ENCODE results near the gene FXR2. TPM values are rescaled to one million over a fixed set of nuclear protein-coding genes. Genes with fewer than 3 reads are reported as not detected.
"Not testable (repeated sequence)": the region's sequence is repeated elsewhere in the genome, so short reads cannot be mapped to it uniquely, and the experiment has no call there.

FXR2 gene
- total RNA-seq, 1 donor from 2014 or later: 44.2 TPM

DNA sequence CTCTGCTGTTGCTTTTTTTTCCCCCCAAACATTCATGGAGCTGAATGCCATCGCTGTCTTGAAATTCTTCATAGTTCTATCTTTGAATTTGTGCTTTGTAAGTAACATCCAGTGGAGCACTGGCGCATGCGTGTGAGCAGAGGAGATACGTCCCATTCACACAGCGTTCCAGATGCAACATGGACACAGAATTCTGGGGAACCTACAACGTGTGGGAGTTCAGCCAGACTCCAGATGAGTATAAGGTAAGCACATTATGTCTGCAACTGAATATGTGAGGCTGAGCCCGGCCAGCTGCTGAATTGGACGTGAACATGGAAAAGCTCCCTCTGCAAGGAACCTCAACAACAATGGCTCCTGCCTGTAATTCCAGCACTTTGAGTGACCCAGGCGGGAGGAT lies 31.8 kb upstream of the FXR2 start:
- Mint-ChIP-seq H3K4me3 (no peak overlapping the region), H3K36me3 (no peaks in the 10 kb centered on the region), H3K4me1 (ENCODE audit: unreplicated experiment) (peaks cover 9% of the 10 kb centered on the region), H3K27ac (no peak overlapping the region), H3K27me3 (peaks cover 29% of the 10 kb centered on the region), H3K9me3 (no peaks in the 10 kb centered on the region)
- TF ChIP-seq, protein P1, sequence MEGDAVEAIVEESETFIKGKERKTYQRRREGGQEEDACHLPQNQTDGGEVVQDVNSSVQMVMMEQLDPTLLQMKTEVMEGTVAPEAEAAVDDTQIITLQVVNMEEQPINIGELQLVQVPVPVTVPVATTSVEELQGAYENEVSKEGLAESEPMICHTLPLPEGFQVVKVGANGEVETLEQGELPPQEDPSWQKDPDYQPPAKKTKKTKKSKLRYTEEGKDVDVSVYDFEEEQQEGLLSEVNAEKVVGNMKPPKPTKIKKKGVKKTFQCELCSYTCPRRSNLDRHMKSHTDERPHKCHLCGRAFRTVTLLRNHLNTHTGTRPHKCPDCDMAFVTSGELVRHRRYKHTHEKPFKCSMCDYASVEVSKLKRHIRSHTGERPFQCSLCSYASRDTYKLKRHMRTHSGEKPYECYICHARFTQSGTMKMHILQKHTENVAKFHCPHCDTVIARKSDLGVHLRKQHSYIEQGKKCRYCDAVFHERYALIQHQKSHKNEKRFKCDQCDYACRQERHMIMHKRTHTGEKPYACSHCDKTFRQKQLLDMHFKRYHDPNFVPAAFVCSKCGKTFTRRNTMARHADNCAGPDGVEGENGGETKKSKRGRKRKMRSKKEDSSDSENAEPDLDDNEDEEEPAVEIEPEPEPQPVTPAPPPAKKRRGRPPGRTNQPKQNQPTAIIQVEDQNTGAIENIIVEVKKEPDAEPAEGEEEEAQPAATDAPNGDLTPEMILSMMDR (conservative IDR thresholded peaks at IDR 0.05): no peak
- no peak for DNase-seq (ENCODE audit: extremely low spot score, unreplicated experiment)

DNA sequence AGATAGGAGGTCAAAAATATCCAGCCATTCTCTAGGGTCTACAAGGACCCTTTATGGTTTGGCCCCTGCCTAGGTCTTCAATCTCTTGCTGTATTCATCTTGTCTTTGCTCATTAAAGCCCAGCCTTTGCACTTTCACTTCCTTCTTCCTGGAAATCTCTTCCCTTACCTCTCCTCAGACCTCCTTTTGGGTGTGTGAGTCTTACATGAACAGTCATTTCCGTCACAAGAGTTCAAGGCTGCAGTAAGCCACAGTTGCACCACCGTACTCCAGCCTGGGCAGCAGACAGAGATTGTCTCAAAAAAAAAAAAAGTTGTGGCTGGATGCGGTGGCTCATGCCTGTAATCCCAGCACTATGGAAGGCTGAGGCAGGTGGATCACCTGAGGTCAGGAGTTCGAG lies 30.1 kb upstream of the FXR2 start:
- peaks cover 15% of the 10 kb centered on the region for H3K27me3 Mint-ChIP-seq
- TF ChIP-seq, protein P1 (conservative IDR thresholded peaks at IDR 0.05): no peak
- H3K36me3 Mint-ChIP-seq: no peaks in the 10 kb centered on the region
- no peak overlapping the region for H3K27ac Mint-ChIP-seq
- H3K9me3 Mint-ChIP-seq: no peaks in the 10 kb centered on the region
- peaks cover under 1% of the 10 kb centered on the region for H3K4me1 Mint-ChIP-seq (ENCODE audit: unreplicated experiment)
- H3K4me3 Mint-ChIP-seq: no peak overlapping the region
- DNase-seq (ENCODE audit: extremely low spot score, unreplicated experiment): no peak

DNA sequence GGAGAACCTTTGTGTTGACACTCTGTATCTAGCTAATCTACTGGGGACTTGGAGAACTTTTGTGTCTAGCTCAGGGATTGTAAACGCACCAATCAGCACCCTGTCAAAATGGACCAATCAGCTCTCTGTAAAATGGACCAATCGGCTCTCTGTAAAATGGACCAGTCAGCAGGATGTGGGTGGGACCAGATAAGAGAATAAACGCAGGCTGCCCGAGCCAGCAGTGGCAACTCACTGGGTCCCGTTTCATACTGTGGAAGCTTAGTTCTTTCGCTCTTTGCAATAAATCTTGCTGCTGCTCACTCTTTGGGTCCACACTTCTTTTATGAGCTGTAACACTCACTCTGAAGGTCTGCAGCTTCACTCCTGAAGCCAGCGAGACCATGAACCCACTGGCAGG lies 26.9 kb upstream of the FXR2 start:
- H3K9me3 Mint-ChIP-seq; H3K4me1 Mint-ChIP-seq (ENCODE audit: unreplicated experiment); DNase-seq (ENCODE audit: extremely low spot score, unreplicated experiment): not testable (repeated sequence)

DNA sequence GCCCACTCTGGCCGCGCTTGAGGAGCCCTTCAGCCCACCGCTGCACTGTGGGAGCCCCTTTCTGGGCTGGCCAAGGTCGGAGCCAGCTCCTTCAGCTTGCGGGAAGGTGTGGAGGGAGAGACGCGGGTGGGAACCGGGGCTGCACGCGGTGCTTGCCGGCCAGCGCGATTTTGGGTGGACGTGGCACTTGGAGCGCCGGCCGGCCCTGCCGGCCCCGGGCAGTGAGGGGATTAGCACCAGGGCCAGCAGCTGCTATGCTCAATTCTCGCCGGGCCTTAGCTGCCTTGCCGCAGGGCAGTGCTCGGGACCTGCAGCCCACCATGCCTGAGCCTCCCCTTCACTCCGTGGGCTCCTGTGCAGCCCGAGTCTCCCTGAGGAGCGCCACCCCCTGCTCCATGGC lies 26.1 kb upstream of the FXR2 start:
- no peak overlapping the region for H3K27ac Mint-ChIP-seq
- no peak for DNase-seq (ENCODE audit: extremely low spot score, unreplicated experiment)
- H3K27me3 Mint-ChIP-seq: peaks cover 9% of the 10 kb centered on the region
- no peak overlapping the region for H3K4me3 Mint-ChIP-seq
- peaks cover 3% of the 10 kb centered on the region for H3K4me1 Mint-ChIP-seq (ENCODE audit: unreplicated experiment)
- no peaks in the 10 kb centered on the region for H3K36me3 Mint-ChIP-seq
- H3K9me3 Mint-ChIP-seq: no peaks in the 10 kb centered on the region
- TF ChIP-seq, protein P1 (conservative IDR thresholded peaks at IDR 0.05): no peak

More for the DNA sequence above, 26.9 kb upstream of the FXR2 start:
- H3K27me3 Mint-ChIP-seq, H3K27ac Mint-ChIP-seq, H3K36me3 Mint-ChIP-seq, H3K4me3 Mint-ChIP-seq: not testable (repeated sequence)

DNA sequence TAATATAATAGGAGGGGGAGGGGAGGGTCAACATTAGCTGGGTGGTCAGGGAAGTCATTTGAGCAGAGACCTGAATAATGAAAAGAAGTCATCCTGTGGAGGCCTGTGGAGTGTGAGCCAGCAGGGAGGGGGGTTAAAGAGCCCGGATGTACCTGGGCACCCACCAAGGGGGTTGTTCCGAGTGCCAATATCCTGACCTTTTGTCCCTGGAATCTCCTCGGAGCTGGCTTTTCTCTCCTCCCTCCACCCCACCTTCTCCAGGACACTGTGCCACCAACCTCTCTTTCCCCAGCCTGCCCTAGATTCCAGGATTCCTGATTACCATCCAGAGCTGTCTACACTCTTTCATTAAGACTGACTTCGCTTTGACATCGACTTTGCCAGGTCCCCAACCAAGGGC lies 21.5 kb upstream of the FXR2 start:
- no peaks in the 10 kb centered on the region for H3K9me3 Mint-ChIP-seq
- DNase-seq (ENCODE audit: extremely low spot score, unreplicated experiment): no peak
- peaks cover 10% of the 10 kb centered on the region for H3K4me1 Mint-ChIP-seq (ENCODE audit: unreplicated experiment)
- H3K27ac Mint-ChIP-seq: no peak overlapping the region
- no peaks in the 10 kb centered on the region for H3K36me3 Mint-ChIP-seq
- no peaks in the 10 kb centered on the region for H3K27me3 Mint-ChIP-seq
- H3K4me3 Mint-ChIP-seq: no peak overlapping the region
- TF ChIP-seq, protein P1 (conservative IDR thresholded peaks at IDR 0.05): no peak

DNA sequence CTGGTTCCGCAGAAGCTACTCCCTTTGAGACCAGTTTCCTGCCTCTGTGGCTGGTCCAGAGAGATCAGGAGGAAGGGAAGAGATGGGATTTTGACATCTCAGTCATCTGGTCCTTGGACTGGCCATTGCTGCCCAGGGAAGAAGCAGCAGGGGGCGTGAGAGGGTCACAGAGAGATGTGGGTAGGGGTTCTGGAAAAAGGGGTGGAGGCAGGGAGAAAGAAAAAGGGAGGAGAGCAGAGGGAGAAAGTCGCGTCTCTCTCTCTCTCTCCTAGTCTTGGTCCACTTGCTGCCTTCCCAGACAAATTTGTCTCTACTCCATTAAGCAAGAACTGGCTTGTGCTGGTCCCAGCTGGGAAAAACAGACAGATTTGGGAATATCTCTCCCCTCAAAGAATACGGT lies 19.7 kb upstream of the FXR2 start:
- Mint-ChIP-seq H3K27ac (no peak overlapping the region), H3K4me3 (no peak overlapping the region), H3K4me1 (ENCODE audit: unreplicated experiment) (peaks cover 10% of the 10 kb centered on the region), H3K9me3 (no peaks in the 10 kb centered on the region), H3K27me3 (no peaks in the 10 kb centered on the region), H3K36me3 (no peaks in the 10 kb centered on the region)
- DNase-seq (ENCODE audit: extremely low spot score, unreplicated experiment): no peak
- TF ChIP-seq, protein P1 (conservative IDR thresholded peaks at IDR 0.05): peak; percentile 75

Data from type B pancreatic cell (in vitro differentiated cells).